ENCODE data around the gene SPACA9. TPM values are rescaled to one million over a fixed set of nuclear protein-coding genes. Genes with fewer than 3 reads are reported as not detected.

Gene SPACA9
- polyA plus RNA-seq: 1 to 10 TPM; 1.6 to 6.5 (median 2.4) TPM

DNA sequence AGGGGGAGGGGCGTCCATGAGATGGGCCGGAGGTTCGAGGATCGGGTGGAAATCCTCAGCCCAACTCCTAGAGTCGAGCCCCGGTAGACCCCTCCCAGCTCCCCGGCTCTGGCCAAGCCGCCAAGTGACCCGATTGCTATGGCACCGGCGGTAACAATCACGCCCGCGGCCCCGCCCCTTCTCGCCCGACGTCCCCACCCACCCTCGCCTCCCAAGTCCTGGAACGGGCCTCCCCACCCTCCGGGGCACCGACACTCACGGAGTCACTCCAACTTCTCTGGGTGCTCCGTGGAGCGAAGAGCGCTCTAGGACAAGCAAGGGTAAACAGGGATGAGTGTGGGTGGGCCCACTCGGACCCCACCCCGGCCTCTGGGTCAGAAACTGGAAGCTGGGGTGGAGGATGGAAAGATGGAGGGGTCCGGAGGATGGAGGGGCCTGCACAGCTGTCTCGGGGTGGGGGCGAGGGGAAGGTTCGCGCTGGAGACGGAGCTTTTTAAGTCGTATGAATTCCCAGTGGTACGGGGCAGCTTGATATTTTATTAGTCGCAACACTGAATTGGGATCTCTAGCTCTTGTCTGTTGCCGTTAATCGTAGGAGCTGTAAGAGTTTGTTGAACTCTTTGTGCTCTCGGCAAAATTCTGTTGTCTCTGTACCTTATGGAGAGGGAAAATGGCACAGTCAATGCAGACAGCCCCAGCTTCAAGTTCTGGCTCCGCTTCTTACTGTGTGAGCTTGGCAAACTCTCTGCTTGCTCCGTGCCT, at the start of gene SPACA9:
SPACA9 (plus strand) TSS at position 204 of the 762 bp plus-strand sequence. CDS start 5,050 bp downstream, outside the sequence.
- Mint-ChIP-seq H3K27ac (peak within 1 kb of the TSS; percentile 34 to 92 (median 74)), H3K4me1 (peaks cover 12 to 16% of the 10 kb centered on the region in 2 donors), H3K27me3 (ENCODE audit: low read depth in 3 of 3) (peaks cover 0 to 12% (median 10%) of the 10 kb centered on the region in 3 donors), H3K4me3 (peak within 1 kb of the TSS; percentile 81 to 90 (median 84)), H3K9me3 (no peaks in the 10 kb centered on the region), H3K36me3 (no peaks in the 10 kb centered on the region)
- peak in 2 of 3 donors; percentile 12 to 18 for DNase-seq

DNA sequence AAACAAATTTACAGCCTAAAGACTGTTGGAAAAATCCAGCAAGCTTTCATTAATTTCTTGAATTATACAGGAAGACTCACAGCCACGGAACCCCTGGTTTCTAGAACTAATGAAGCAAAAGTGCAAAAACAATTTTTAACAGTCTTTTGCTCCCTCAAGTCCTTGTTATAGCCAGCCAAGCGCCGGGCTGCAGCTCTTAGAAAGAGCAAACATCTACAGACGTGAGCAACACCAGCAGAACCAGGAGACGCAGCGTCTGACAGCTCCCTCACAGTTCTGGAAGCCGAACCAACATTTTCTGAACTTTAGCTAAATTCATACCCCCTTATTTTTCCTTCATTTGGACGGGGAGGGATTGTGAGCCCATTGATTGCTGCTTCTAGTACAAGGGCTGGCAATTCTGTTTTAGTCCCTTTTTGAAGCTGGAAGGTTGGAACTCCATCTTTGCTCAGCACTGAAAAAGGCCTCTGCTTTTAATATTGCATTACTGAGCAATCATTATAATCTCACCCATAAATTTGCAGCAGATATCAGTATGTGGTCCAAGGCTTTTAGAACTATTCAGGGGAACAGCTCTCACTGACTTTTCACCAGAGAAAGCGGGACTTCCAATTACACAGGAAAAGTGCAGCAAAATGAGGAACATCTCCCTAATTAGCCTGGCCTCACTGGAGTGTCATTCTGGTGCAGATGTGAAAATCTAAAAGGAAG, 46.4 kb upstream of the SPACA9 start:
- no peaks in the 10 kb centered on the region for H3K9me3 Mint-ChIP-seq
- H3K4me3 Mint-ChIP-seq: no peak overlapping the region
- H3K27ac Mint-ChIP-seq: no peak overlapping the region
- peaks cover 2 to 7% (median 6%) of the 10 kb centered on the region in 3 donors for H3K27me3 Mint-ChIP-seq (ENCODE audit: low read depth in 3 of 3)
- H3K4me1 Mint-ChIP-seq: no peaks in the 10 kb centered on the region
- DNase-seq: no peak
- H3K36me3 Mint-ChIP-seq: no peaks in the 10 kb centered on the region

DNA sequence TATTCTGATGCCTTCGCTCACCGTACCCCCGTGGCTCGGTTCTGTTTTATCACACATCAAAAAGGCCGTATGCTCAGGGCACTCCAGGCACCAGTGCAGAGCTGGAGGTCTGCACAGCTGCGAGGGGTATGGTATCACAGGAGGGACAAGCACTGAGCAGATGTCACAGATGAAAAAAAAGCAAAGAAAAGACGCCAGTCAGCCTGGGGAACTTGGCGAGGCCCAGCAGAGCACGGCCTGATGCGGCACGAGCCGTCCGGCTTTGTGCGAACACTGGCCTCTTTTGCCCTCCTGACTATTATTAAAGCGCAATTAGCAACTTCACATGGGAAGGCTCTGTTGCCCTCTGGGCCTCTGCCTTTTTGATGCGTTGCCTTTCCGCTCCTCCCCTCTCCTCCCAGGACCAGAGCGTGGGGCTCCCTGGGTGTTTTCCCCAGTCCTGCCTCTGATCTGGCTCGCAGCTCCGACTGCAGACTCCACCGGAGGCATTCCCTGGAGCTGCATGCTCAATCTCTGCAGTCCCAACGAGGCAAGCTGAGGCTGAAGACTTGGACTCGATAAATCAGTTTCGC, 45.1 kb upstream of the SPACA9 start:
- Mint-ChIP-seq H3K27me3 (ENCODE audit: low read depth in 3 of 3) (peaks cover 2 to 4% (median 3%) of the 10 kb centered on the region in 3 donors), H3K4me3 (no peak overlapping the region), H3K4me1 (no peaks in the 10 kb centered on the region), H3K9me3 (no peaks in the 10 kb centered on the region), H3K36me3 (no peaks in the 10 kb centered on the region), H3K27ac (no peak overlapping the region)
- DNase-seq: no peak

DNA sequence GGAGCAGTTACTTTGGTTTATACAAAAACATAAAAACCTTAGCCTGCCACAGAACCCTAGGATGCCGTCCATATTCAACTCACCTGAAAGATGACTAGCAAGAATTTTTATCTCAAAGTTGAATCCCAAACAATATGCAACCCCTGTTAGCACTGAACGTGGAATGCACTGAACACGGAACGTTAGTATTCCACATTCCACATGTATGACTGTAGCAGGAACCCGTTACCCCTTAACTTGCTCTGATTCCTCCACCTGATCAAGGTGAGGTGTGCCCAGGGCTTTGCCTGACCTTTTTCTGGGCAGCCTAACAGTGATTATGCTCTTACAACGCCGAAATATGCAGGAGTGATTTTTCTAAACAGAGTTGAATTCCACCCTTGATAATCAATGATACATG, 44.4 kb upstream of the SPACA9 start:
- H3K4me1 Mint-ChIP-seq: no peaks in the 10 kb centered on the region
- no peaks in the 10 kb centered on the region for H3K36me3 Mint-ChIP-seq
- DNase-seq: no peak
- no peak overlapping the region for H3K27ac Mint-ChIP-seq
- peaks cover 2 to 3% (median 2%) of the 10 kb centered on the region in 3 donors for H3K27me3 Mint-ChIP-seq (ENCODE audit: low read depth in 3 of 3)
- no peak overlapping the region for H3K4me3 Mint-ChIP-seq
- H3K9me3 Mint-ChIP-seq: no peaks in the 10 kb centered on the region

DNA sequence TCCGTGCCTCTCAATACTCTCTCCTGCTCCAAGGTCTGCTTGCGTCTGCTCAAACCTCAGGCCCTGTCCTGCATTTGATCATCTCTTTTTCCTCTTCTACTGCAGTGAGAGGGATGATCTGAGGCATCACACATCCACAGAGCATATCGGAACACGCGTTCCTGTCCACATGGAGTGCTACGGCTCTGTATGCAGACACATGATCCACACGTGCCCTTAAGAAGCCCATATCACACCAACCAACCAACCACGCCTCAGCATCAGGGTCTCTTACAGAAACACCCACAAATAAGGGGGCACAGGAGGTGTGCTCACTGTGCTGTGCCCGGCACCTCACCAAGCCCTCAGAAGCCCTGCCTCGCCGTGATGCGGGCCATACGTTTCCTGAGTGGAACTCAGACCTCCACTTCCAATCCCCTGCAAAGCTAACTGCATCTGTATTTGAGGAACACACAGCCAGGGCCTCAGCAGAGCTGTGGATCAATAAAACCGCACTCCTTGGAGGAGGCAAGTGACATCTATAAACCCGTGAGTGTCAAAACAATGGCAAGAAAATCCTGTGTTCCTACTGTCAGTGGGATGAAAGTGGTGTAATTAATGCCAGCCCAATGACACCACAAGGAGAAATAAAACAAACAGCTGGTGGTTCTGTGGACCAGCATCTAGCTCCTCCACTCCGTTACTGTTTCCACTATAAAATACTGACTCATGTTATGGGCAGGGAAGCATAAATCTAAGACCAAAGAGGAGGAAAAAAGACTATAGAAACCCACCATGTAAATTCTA, 41.0 kb upstream of the SPACA9 start:
- no peaks in the 10 kb centered on the region for H3K4me1 Mint-ChIP-seq
- H3K27ac Mint-ChIP-seq: no peak overlapping the region

DNA sequence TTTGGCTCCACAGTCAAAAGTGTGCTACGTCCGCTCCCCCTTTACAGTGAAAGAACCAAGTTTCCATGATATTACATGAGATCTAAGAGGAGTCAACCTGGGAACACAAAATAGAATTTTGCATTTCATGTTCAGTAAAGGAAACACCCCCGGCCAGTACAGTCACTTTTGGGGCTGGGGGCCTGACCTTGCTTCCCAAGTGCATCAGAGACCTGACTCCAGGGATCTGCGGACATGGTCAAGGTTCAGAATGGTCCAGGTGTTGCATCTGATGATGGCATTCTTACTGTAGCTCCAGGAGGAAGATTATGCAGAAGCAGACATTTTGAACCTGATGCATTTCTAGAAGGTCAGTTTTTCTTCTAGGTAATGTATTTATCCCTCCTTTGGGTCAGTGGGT, 40.4 kb upstream of the SPACA9 start:
- no peaks in the 10 kb centered on the region for H3K9me3 Mint-ChIP-seq
- no peak for DNase-seq
- H3K36me3 Mint-ChIP-seq: no peaks in the 10 kb centered on the region
- no peaks in the 10 kb centered on the region for H3K4me1 Mint-ChIP-seq
- peaks cover 0 to 3% (median 2%) of the 10 kb centered on the region in 3 donors for H3K27me3 Mint-ChIP-seq (ENCODE audit: low read depth in 3 of 3)
- H3K27ac Mint-ChIP-seq: no peak overlapping the region
- no peak overlapping the region for H3K4me3 Mint-ChIP-seq

More for the DNA sequence above, 41.0 kb upstream of the SPACA9 start:
- Mint-ChIP-seq H3K36me3 (no peaks in the 10 kb centered on the region), H3K9me3 (no peaks in the 10 kb centered on the region), H3K4me3 (no peak overlapping the region), H3K27me3 (ENCODE audit: low read depth in 3 of 3) (peaks cover 0 to 3% (median 2%) of the 10 kb centered on the region in 3 donors)
- no peak for DNase-seq

DNA sequence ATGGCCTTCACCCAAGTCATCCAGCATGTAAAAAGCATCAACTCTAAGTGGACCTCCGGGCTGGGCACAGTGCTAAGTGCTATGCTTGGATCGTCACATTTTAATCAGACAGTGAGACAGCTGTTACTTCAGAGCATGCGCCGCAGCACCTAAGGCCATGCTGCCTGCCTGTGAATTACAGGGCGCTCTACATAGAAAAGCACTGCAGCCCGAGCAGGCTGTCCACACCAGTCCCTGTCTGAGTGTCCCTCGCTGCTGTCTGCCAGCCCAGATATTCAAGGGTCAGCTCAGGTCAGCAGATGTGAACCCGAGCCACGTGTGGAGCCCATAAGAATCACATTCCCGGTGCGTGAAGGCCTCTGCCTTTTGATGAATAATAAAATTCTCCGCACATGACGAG, 37.7 kb upstream of the SPACA9 start:
- Mint-ChIP-seq H3K36me3 (no peaks in the 10 kb centered on the region), H3K4me1 (no peaks in the 10 kb centered on the region), H3K27ac (no peak overlapping the region), H3K4me3 (no peak overlapping the region), H3K9me3 (no peaks in the 10 kb centered on the region), H3K27me3 (ENCODE audit: low read depth in 3 of 3) (peaks cover 0 to 1% (median 0%) of the 10 kb centered on the region in 3 donors)
- no peak for DNase-seq

DNA sequence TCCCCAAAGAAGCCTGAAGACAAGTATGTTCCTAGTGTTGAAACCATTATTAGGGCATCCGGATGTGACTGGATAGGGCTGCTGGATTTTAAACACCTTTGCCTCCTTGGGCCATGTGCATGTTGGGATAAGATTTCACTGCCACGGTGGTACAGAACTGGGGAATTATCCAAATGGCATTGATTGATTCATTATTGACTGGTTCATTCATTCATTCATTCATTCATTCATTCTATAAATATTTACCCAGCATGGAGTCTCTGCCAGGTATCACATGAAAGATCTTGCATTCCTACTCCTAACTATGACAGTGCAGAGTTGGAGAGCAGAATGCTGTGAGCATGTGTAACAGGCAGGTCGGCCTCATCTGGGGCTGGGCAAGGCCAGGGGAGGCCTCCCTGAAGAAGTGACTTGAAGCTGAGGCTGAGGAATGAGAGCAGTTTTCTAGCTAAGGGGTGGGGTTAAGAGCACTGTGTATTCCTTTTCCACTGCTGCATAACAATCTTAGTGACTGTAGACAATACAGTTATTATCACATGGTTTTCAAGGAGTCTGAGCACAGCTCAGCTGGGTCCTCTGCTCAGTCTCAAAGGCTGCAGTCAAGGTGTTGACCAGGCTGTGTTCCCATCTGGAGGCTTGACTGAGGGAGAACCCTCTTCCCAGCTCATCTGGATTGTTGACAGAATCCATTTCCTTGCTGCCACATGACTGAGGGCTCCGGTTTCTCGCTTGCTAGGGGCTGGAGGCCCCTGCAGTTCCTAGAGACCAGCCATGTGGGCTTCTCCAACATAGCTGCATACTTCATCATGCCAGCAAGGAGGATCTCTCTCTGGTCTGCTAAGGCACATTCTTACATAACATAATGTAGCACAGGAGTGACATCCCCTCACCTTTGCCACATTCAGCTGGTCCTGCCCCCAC, 36.3 kb upstream of the SPACA9 start:
- H3K27ac Mint-ChIP-seq: no peak overlapping the region
- H3K36me3 Mint-ChIP-seq: no peaks in the 10 kb centered on the region
- H3K9me3 Mint-ChIP-seq: no peaks in the 10 kb centered on the region
- no peak overlapping the region for H3K4me3 Mint-ChIP-seq
- DNase-seq: no peak
- H3K4me1 Mint-ChIP-seq: no peaks in the 10 kb centered on the region
- no peaks in the 10 kb centered on the region for H3K27me3 Mint-ChIP-seq (ENCODE audit: low read depth in 3 of 3)

DNA sequence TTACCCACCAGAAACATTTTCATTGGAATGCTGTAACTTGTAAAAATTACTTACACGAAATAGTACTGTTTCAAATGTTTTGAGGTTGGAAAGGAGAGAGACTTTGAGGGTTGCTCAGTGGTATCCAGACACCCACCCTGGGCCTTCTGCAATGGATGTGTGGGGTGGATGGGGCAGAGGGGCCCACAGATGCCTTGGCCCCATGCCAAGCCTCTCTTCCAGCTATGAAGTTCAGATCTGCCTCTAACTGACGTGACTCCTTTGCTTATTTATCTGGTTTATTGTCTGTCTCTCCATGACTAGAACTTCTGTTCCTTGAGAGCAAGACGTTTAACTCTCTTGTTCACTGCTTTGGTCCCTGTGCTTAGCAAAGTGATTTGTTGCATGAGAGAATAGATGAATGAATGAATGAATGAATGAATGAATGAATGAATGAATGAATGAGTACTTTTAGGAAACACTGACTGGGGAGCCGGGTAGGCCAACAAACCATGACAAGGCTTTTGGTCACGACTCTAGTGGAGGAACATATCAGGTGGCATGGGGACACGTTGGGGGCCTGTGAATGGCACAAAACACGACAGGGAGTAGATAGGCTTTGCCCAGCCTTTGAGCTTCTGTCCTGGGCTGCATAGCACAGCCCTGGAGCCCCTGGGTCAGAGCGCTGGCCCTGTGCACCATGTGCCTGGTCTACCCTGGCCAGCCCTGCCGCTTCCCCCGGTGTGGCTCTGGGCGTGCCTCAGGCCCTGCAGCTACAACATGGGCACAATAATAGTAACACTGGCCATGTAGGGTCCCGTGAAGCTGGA, 32.4 kb upstream of the SPACA9 start:
- Mint-ChIP-seq H3K4me1 (peaks cover 7 to 9% of the 10 kb centered on the region in 2 donors), H3K9me3 (no peaks in the 10 kb centered on the region), H3K36me3 (no peaks in the 10 kb centered on the region), H3K27ac (no peak overlapping the region), H3K4me3 (no peak overlapping the region), H3K27me3 (ENCODE audit: low read depth in 3 of 3) (peaks cover 0 to 2% (median 0%) of the 10 kb centered on the region in 3 donors)
- no peak for DNase-seq

DNA sequence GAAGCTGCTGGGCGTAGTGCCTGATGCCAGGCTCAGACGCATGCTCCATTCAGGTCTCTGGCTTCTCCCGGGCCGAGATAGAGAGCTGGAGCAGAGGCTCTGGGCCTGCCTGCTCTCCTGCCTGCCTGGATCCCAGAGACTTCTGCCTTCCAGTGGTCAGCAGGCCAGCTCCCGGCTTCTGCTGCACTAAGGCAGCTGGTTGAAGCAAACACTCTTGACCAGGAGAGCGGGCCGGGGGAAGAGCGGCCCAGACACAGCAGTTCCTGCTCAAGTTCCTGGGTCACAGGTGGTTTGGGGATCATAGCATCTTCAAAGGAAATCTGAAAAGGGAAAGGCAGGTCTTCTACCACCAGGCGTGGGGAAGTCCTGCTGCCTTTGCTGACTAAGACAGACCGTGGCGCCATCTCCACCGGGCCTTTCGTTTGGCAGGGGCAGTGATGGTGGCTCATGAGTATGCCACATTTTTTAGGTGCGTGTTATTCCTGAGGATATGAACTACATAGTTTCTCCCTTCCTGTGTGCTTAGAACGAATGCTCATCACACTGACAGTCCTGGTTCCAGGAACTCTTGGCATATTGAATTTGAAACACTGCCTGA, 31.7 kb upstream of the SPACA9 start:
- H3K27ac Mint-ChIP-seq: no peak overlapping the region
- no peaks in the 10 kb centered on the region for H3K36me3 Mint-ChIP-seq
- peaks cover 0 to 2% (median 0%) of the 10 kb centered on the region in 3 donors for H3K27me3 Mint-ChIP-seq (ENCODE audit: low read depth in 3 of 3)
- H3K4me3 Mint-ChIP-seq: no peak overlapping the region
- no peak for DNase-seq
- no peaks in the 10 kb centered on the region for H3K9me3 Mint-ChIP-seq
- H3K4me1 Mint-ChIP-seq: peaks cover 7 to 9% of the 10 kb centered on the region in 2 donors

DNA sequence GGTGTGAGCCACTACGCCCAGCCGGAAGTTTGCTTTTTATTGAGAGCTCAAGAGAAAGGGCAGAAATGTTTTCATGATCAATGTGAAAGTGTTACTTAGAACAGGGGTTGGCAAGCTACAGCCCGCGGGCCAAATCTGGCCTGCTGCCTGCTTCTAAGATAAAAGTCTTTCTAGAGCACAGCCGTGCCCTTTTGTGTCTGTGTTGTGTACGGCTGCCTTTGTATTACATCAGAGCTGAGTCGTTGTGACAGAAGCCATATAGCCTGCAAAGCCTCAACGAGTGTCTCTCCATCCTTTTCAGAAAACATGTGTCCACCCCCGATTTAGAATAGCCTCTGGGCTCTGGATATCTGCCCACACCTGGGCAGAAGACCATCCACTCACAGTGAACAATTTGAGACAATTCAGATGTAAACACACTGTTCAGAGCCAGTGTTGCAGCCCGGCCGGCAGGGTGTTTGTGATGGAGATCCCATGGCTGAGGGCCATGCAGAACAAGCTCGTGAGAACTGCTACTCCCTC, 29.5 kb upstream of the SPACA9 start:
- Mint-ChIP-seq H3K4me1 (peaks cover 7 to 9% of the 10 kb centered on the region in 2 donors), H3K9me3 (no peaks in the 10 kb centered on the region), H3K4me3 (no peak overlapping the region), H3K36me3 (no peaks in the 10 kb centered on the region), H3K27ac (no peak overlapping the region), H3K27me3 (ENCODE audit: low read depth in 3 of 3) (peaks cover 0 to 2% (median 1%) of the 10 kb centered on the region in 3 donors)
- no peak for DNase-seq

DNA sequence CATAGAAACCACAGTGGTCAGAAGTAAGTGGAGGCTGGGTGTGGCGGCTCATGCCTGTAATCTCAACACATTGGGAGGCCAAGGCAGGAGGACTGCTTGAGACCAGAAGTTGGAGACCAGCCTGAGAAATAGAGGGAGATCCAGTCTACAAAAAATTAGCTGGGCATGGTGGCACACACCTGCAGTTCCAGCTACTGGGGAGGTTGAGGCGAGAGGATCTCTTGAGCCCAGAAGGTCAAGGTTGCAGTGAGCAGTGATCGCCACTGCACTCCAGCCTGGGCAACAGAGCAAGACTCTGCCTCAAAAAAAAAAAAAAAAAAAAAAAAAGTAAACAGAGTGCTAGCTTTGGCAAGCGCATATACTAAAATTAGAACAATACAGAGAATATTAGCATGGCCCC, 25.2 kb upstream of the SPACA9 start:
- H3K4me3 Mint-ChIP-seq: no peak overlapping the region

More for the DNA sequence above, 25.2 kb upstream of the SPACA9 start:
- Mint-ChIP-seq H3K27me3 (ENCODE audit: low read depth in 3 of 3) (peaks cover 0 to 4% (median 0%) of the 10 kb centered on the region in 3 donors), H3K27ac (no peak overlapping the region), H3K9me3 (no peaks in the 10 kb centered on the region), H3K4me1 (peaks cover 15 to 20% of the 10 kb centered on the region in 2 donors), H3K36me3 (no peaks in the 10 kb centered on the region)
- no peak for DNase-seq
